B cell (primary cell): ENCODE measurements around the gene PPAN. TPM values are rescaled to one million over a fixed set of nuclear protein-coding genes. Genes with fewer than 3 reads are reported as not detected.

ENCODE experiments used
- ATAC-seq: fragments of 200-7000 bp; cut with Tn5 transposase; one replicate; pipeline ENCODE4 v1.10.0; 2021; ENCODE audit warnings: low read depth, mild to moderate bottlenecking, moderate number of reproducible peaks, moderate library complexity
- CTCF ChIA-PET: fragments of 350-600 bp; sonication (Branson Sonifier 250); formaldehyde crosslinking; loops from one replicate; lab custom pipeline; 2021; ENCODE audit warnings: antibody characterized with exemption, inconsistent platforms; lab: Charles Lee
- POLR2A ChIA-PET: fragments of 350-600 bp; sonication (Branson Sonifier 250); formaldehyde crosslinking; loops from one replicate; lab custom pipeline; 2021; ENCODE audit warnings: antibody characterized with exemption; lab: Charles Lee
- DNase-seq: peaks from one replicate; pipeline ENCODE4 v3.0.0; 2013
- H2AFZ ChIP-seq: 2 replicates; pipeline ENCODE4 v1.6.1; 2012; ENCODE audit warnings: mild to moderate bottlenecking, low read depth, low read length; ENCODE audit not compliant: insufficient read depth, poor library complexity, severe bottlenecking
- H3K27ac ChIP-seq, 2 donors: 1 replicate in 1 of 2; 2 replicates in 1 of 2; pipeline ENCODE4 v1.5.1; 2012 to 2013; ENCODE audit warnings: low read length in 2 of 2, mild to moderate bottlenecking in 2 of 2, moderate library complexity in 1 of 2
- H3K27me3 ChIP-seq, 4 experiments: fragments of 200-600 bp in 1 of 4; sonication (generic) in 1 of 4; replicated peaks in 1 of 4; 1 replicate in 2 of 4; 2 replicates in 2 of 4; pipeline versions ENCODE4 v1.6.1 to v1.7.0; 2013 to 2016; ENCODE audit warnings: low read length in 3 of 4, mild to moderate bottlenecking in 2 of 4, mixed read lengths in 1 of 4, moderate library complexity in 1 of 4; ENCODE audit not compliant: insufficient read depth in 4 of 4, control insufficient read depth in 3 of 4; ENCODE audit errors: control extremely low read depth in 1 of 4
- H3K36me3 ChIP-seq, 2 experiments: replicated peaks in 1 of 2; 1 replicate in 1 of 2; 2 replicates in 1 of 2; pipeline versions ENCODE4 v1.6.1 to v1.7.1; 2013; ENCODE audit warnings: low read length in 1 of 2; ENCODE audit not compliant: insufficient read depth in 2 of 2, control insufficient read depth in 1 of 2; ENCODE audit errors: control extremely low read depth in 1 of 2, extremely low read depth in 1 of 2
- H3K4me1 ChIP-seq, 2 donors: fragments of 200-600 bp in 1 of 2; sonication (generic) in 1 of 2; 1 replicate in 1 of 2; 2 replicates in 1 of 2; pipeline versions ENCODE4 v1.5.1 to v1.6.1; 2013 to 2017; ENCODE audit warnings: low read length in 2 of 2; ENCODE audit not compliant: control insufficient read depth in 2 of 2, insufficient read depth in 2 of 2
- H3K4me2 ChIP-seq: replicated peaks from 2 replicates; pipeline ENCODE3; 2012; ENCODE audit warnings: mild to moderate bottlenecking, low read depth, low read length; ENCODE audit not compliant: poor library complexity, severe bottlenecking
- H3K4me3 ChIP-seq, 5 experiments: fragments of 200-600 bp in 1 of 5; sonication (generic) in 1 of 5; 1 replicate in 3 of 5; 2 replicates in 2 of 5; pipeline versions ENCODE4 v1.5.1 to v1.7.0; 2011 to 2016; ENCODE audit warnings: low read length in 4 of 5, mild to moderate bottlenecking in 4 of 5, low read depth in 2 of 5, control low read depth in 1 of 5, moderate library complexity in 1 of 5; ENCODE audit not compliant: insufficient read depth in 1 of 5; ENCODE audit errors: control extremely low read depth in 1 of 5, extremely low read depth in 1 of 5
- H3K79me2 ChIP-seq: fragments of 200-600 bp; sonication (generic); one replicate; pipeline ENCODE4 v1.6.0; 2016; ENCODE audit warnings: low read length; ENCODE audit not compliant: control insufficient read depth, insufficient read depth
- H3K9ac ChIP-seq: fragments of 200-600 bp; sonication (generic); 2 replicates; pipeline ENCODE4 v1.6.1; 2017; ENCODE audit warnings: mild to moderate bottlenecking, low read length, moderate library complexity
- H3K9me3 ChIP-seq, 3 donors: one replicate each; pipeline versions ENCODE4 v1.6.1 to v1.7.1; 2013; ENCODE audit warnings: low read length in 2 of 3; ENCODE audit not compliant: control insufficient read depth in 2 of 3, insufficient read depth in 1 of 3; ENCODE audit errors: control extremely low read depth in 1 of 3
- H4K20me1 ChIP-seq: 2 replicates; pipeline ENCODE4 v1.6.0; 2012; ENCODE audit warnings: mild to moderate bottlenecking, low read length; ENCODE audit not compliant: insufficient read depth, control insufficient read depth, poor library complexity, severe bottlenecking
- H3K27ac Mint-ChIP-seq: one replicate; pipeline ENCODE4 v1.8.0; 2021; ENCODE audit warnings: mixed read lengths
- H3K27me3 Mint-ChIP-seq: one replicate; pipeline ENCODE4 v1.8.0; 2021; ENCODE audit warnings: mixed read lengths
- H3K4me1 Mint-ChIP-seq: one replicate; pipeline ENCODE4 v1.8.0; 2021; ENCODE audit warnings: mixed read lengths
- H3K4me3 Mint-ChIP-seq: one replicate; pipeline ENCODE4 v1.8.0; 2021; ENCODE audit warnings: mixed read lengths
- H3K9me3 Mint-ChIP-seq: one replicate; pipeline ENCODE4 v1.8.0; 2022; ENCODE audit warnings: mixed read lengths; ENCODE audit not compliant: insufficient read depth
- CTCF ChIP-seq: fragments of 200-600 bp; IDR thresholded peaks from one replicate; pipeline ENCODE4 v1.8.0; 2022; ENCODE audit warnings: antibody characterized with exemption, mild to moderate bottlenecking
- EZH2 ChIP-seq: IDR thresholded peaks from 2 replicates; pipeline ENCODE4 v1.6.1; 2012; ENCODE audit warnings: borderline replicate concordance, low read depth, mild to moderate bottlenecking, moderate library complexity, low read length; ENCODE audit not compliant: insufficient read depth, poor library complexity, severe bottlenecking
- WGBS: methylation state at CpG from one replicate; pipeline ENCODE4 v1.1.5; 2013; ENCODE audit warnings: missing lambda C conversion rate; ENCODE audit not compliant: insufficient coverage; 5-methylcytosine and 5-hydroxymethylcytosine counted together
- intact Hi-C: fragments of 100-400 bp; cut with micrococcal nuclease; formaldehyde crosslinking; loops from one replicate; pipeline ENCODE4 v1.10.0; 2022
- polyA plus RNA-seq: library from polyadenylated mRNA; depleted of rRNA; stranded (reverse); fragments of >200 nt; gene quantifications from 2 replicates; pipeline ENCODE4 v1.2.3, GENCODE V29; 2012
- total RNA-seq, 2 donors: library from RNA; stranded (reverse); fragments of 120-200 nt in 1 of 2; gene quantifications; 1 replicate in 1 of 2; 2 replicates in 1 of 2; pipeline versions ENCODE4 v1.2.3 to v1.2.4, GENCODE V29; 2013 to 2022

Gene PPAN
- total and polyA plus RNA-seq, 2 donors (not counting 1 experiment from before 2014, with no cell fraction given), result 42.2 to 88.0 TPM

- ATAC-seq, result no peak
- H3K27me3 ChIP-seq, result no peaks in the 10 kb centered on the region
- H3K4me3 ChIP-seq, result no peak overlapping the region
- no peaks in the 10 kb centered on the region for H3K9me3 ChIP-seq
- H3K79me2 ChIP-seq, result peaks cover 3% of the 10 kb centered on the region
- H3K4me2 ChIP-seq, result no peak overlapping the region
- DNase-seq, result no peak
- no peaks in the 10 kb centered on the region for H3K9me3 Mint-ChIP-seq
- no peak overlapping the region for H3K27ac Mint-ChIP-seq
- H3K4me1 Mint-ChIP-seq, result peaks cover 21% of the 10 kb centered on the region
- no peak overlapping the region for H2AFZ ChIP-seq
- H4K20me1 ChIP-seq, result peaks cover 2% of the 10 kb centered on the region
- no peak for TF ChIP-seq CTCF
- no peak for TF ChIP-seq EZH2
- no peak overlapping the region for H3K4me3 Mint-ChIP-seq
- H3K4me1 ChIP-seq, result peaks cover 6 to 22% of the 10 kb centered on the region in 2 donors
- WGBS, result 100% methylated on average over 6 of the region's 7 CpGs
- no peaks in the 10 kb centered on the region for H3K36me3 ChIP-seq
- POLR2A ChIA-PET, result no interaction called here
- intact Hi-C loops, result loop anchor here (5.0 kb wide), 1 partner anchor 37 kb away; the partner anchor contains the start of gene SHFL
- no peak overlapping the region for H3K27ac ChIP-seq
- CTCF ChIA-PET, result interaction anchor here (0.7 kb wide), 1 partner anchor 334 kb away, joined by 4 read pairs; no protein-coding TSS in a partner anchor
- H3K9ac ChIP-seq, result no peak overlapping the region
- no peaks in the 10 kb centered on the region for H3K27me3 Mint-ChIP-seq
Observed at GRCh38 chr19:10124429-10124828, 18.3 kb downstream of the PPAN start.

DNA sequence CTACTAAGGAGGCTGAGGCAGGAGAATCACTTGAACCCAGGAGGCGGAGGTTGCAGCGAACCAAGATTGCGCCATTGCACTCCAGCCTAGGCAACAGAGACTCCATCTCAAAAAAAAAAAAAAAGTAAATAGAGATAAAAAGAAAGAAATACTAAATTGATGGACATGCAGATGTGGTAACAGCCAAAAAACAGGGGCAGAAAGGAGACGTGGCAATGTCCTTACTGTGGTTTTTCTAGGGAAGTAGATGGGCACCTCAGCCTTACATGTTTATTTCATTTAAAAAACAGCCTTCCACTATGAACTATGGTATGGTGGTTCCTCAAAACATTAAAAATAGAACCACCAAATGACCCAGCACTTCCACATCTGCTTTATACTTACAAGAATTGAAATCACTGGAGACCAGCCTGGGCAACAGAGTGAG is 20.1 kb downstream of the PPAN start:
- intact Hi-C loops, result no loop called here
- H3K4me1 Mint-ChIP-seq, result peaks cover 14% of the 10 kb centered on the region
- Histone ChIP-seq H3K27me3 (no peaks in the 10 kb centered on the region), H3K4me1 (peaks cover 6 to 19% of the 10 kb centered on the region in 2 donors), H3K36me3 (no peaks in the 10 kb centered on the region), H3K4me2 (peak overlapping the region; percentile 15), H3K27ac (no peak overlapping the region), H3K9ac (no peak overlapping the region), H3K79me2 (no peaks in the 10 kb centered on the region), H3K9me3 (no peaks in the 10 kb centered on the region), H3K4me3 (no peak overlapping the region), H4K20me1 (no peaks in the 10 kb centered on the region), H2AFZ (no peak overlapping the region)
- no peak overlapping the region for H3K4me3 Mint-ChIP-seq
- DNase-seq (peak; percentile 48), ATAC-seq (peak; percentile 47)
- H3K27ac Mint-ChIP-seq, result no peak overlapping the region
- ChIA-PET POLR2A (no interaction called here), CTCF (interaction anchor here (0.6 kb wide), 1 partner anchor 17 kb away, joined by 4 read pairs; no protein-coding TSS in a partner anchor)
- WGBS, result no CpG with 5 or more reads among the region's 4 CpGs
- no peak for TF ChIP-seq EZH2
- TF ChIP-seq CTCF, result no peak
- H3K9me3 Mint-ChIP-seq, result no peaks in the 10 kb centered on the region
- H3K27me3 Mint-ChIP-seq, result no peaks in the 10 kb centered on the region
